HepG2 (cell line): Measurements from ENCODE around the gene ZXDC. TPM values are rescaled to one million over a fixed set of nuclear protein-coding genes. Genes with fewer than 3 reads are reported as not detected.

ENCODE experiments used
- ATAD3A ChIP-seq: sonication (generic); formaldehyde crosslinking; IDR thresholded peaks from 2 replicates; pipeline ENCODE4 v1.4.0; 2020; ENCODE audit warnings: missing genetic modification reagents
- CEBPB ChIP-seq: IDR thresholded peaks from 2 replicates; pipeline ENCODE4 v1.6.1; 2011; ENCODE audit warnings: low read depth, low read length, improper control_type of control experiment, borderline replicate concordance
- CREB3 ChIP-seq: sonication (generic); formaldehyde crosslinking; IDR thresholded peaks from 2 replicates; pipeline ENCODE4 v1.5.0; 2020; ENCODE audit warnings: missing genetic modification reagents
- DNMT1 ChIP-seq: sonication (generic); formaldehyde crosslinking; IDR thresholded peaks from 2 replicates; pipeline ENCODE4 v1.5.1; 2020; ENCODE audit warnings: mild to moderate bottlenecking, missing genetic modification reagents
- ERF ChIP-seq: IDR thresholded peaks from 2 replicates; pipeline ENCODE4 v1.6.1; 2018; ENCODE audit warnings: missing biosample characterization, missing genetic modification reagents
- HNRNPLL ChIP-seq: fragments of 200-400 bp; formaldehyde crosslinking; IDR thresholded peaks from 2 replicates; pipeline ENCODE4 v1.6.1; 2017; ENCODE audit warnings: mild to moderate bottlenecking, low read depth, low read length; ENCODE audit not compliant: poor library complexity, severe bottlenecking
- IKZF4 ChIP-seq: sonication (generic); formaldehyde crosslinking; IDR thresholded peaks from 2 replicates; pipeline ENCODE4 v1.5.1; 2020; ENCODE audit warnings: borderline replicate concordance, mild to moderate bottlenecking, low read depth, missing genetic modification reagents; ENCODE audit errors: not compliant biosample characterization
- KAT7 ChIP-seq: IDR thresholded peaks from 2 replicates; pipeline ENCODE4 v1.6.1; 2018; ENCODE audit warnings: borderline replicate concordance, missing compliant biosample characterization
- MEIS1 ChIP-seq: sonication (generic); formaldehyde crosslinking; IDR thresholded peaks from 2 replicates; pipeline ENCODE4 v1.9.0; 2021; ENCODE audit warnings: mild to moderate bottlenecking, missing genetic modification reagents, moderate library complexity, borderline replicate concordance
- RFX1 ChIP-seq: fragments of 450-650 bp; IDR thresholded peaks from 2 replicates; pipeline ENCODE4 v1.6.1; 2017
- RFX5 ChIP-seq: IDR thresholded peaks from 2 replicates; pipeline ENCODE4 v1.6.1; 2011; ENCODE audit warnings: low read depth, low read length, improper control_type of control experiment
- TCF7 ChIP-seq: sonication (generic); IDR thresholded peaks from 2 replicates; pipeline ENCODE4 v1.6.1; 2016; ENCODE audit warnings: antibody characterized with exemption, low read depth
- ZC3H4 ChIP-seq: sonication (generic); formaldehyde crosslinking; IDR thresholded peaks from 2 replicates; pipeline ENCODE4 v1.4.0; 2020; ENCODE audit warnings: missing genetic modification reagents, borderline replicate concordance
- ZFP37 ChIP-seq: sonication (generic); formaldehyde crosslinking; IDR thresholded peaks from 2 replicates; pipeline ENCODE4 v1.4.0; 2020; ENCODE audit warnings: missing genetic modification reagents, borderline replicate concordance
- ZNF17 ChIP-seq: sonication (generic); formaldehyde crosslinking; IDR thresholded peaks from 2 replicates; pipeline ENCODE4 v1.5.0; 2020; ENCODE audit warnings: mild to moderate bottlenecking, missing genetic modification reagents
- ZNF24 ChIP-seq: fragments of 450-650 bp; IDR thresholded peaks from 2 replicates; pipeline ENCODE4 v1.6.1; 2017; ENCODE audit warnings: antibody characterized with exemption, mild to moderate bottlenecking
- ZNF318 ChIP-seq: sonication (generic); formaldehyde crosslinking; IDR thresholded peaks from 2 replicates; pipeline ENCODE4 v1.4.0; 2020; ENCODE audit warnings: mild to moderate bottlenecking, missing genetic modification reagents
- ZNF766 ChIP-seq: sonication (generic); formaldehyde crosslinking; IDR thresholded peaks from 2 replicates; pipeline ENCODE4 v1.5.0; 2020; ENCODE audit warnings: missing genetic modification reagents, borderline replicate concordance
- ZNF773 ChIP-seq: sonication (generic); formaldehyde crosslinking; IDR thresholded peaks from 2 replicates; pipeline ENCODE4 v1.4.0; 2020; ENCODE audit warnings: missing genetic modification reagents, borderline replicate concordance
- polyA plus RNA-seq, 8 experiments: library from polyadenylated mRNA; depleted of rRNA in 3 of 8; stranded (reverse) in 7 of 8; unstranded in 1 of 8; fragments of >200 nt; fragmentation: Illumina TruSeq in 4 of 8; extraction: Trizol in 4 of 8; gene quantifications; 2 replicates each; pipeline versions ENCODE4 v1.2.1 to v1.2.3, GENCODE V29; 2011 to 2016; ENCODE audit warnings: low read depth in 4 of 8, missing spikeins in 1 of 8, mixed read lengths in 1 of 8; ENCODE audit not compliant: insufficient read depth in 1 of 8
- total RNA-seq, 5 experiments: library from RNA; depleted of rRNA; stranded (reverse); fragments of >200 nt; fragmentation: Illumina TruSeq; extraction: Trizol; gene quantifications; 2 replicates each; pipeline ENCODE4 v1.2.3, GENCODE V29; 2016; ENCODE audit warnings: low read depth in 1 of 5
- TF ChIP-seq, protein P1 (sequence below): IDR thresholded peaks from 2 replicates; pipeline ENCODE4 v1.6.1; 2016; ENCODE audit warnings: missing biosample characterization, missing genetic modification reagents, low read depth

Gene ZXDC
- total and polyA plus RNA-seq, 2 of the 13 experiments (the other 11 are each of a cell fraction or from before 2014, with no cell fraction given): 17.6 to 21.2 TPM

DNA sequence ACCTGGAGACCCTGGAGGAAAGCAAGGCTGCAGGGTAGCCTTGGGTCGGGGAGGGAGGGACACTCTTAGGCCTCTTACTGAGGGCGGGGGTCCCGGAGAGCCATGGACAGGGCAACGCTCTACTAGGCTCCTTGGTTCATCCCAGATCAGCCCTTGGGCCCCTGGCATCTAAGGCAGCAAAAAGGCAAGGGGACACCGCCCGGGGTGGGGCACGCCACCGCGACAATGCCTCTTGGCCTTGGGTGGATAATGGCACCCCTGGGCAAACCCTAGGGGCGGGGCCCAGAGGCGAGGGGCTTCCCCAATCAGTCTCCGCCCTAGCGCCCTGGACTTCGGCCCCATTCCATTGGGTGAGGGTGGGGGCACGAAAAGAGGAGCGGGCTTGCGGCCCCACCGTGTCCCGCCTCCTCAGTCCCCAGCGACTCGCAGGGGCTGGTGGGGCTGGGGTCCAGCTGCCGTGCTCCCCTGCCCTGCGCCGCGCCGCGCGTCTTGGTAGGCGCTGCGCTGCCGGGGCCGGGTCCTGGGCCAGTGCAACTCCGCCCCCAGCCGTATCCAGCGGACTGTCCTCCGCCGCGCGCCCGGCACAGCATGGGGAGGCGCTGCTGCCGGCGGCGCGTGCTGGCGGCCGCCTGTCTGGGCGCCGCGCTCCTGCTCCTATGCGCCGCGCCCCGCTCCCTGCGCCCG, 48.2 kb upstream of the ZXDC start, which contains the start of gene CHST13 (continued):
- TF ChIP-seq ZNF318 (CRISPR knock-in tag) (no peak), RFX5 (no peak), DNMT1 (CRISPR knock-in tag) (peak; percentile 91; the same call in 1 of the 2 replicates), ATAD3A (CRISPR knock-in tag) (no peak), ZNF766 (CRISPR knock-in tag) (peak; percentile 70; the same call in 1 of the 2 replicates), CEBPB (no peak), MEIS1 (CRISPR knock-in tag) (no peak; the same call in 1 of the 2 replicates), ZNF24 (no peak), ERF (CRISPR knock-in tag) (no peak), HNRNPLL (peak; percentile 85), IKZF4 (no peak), KAT7 (CRISPR knock-in tag) (peak; percentile 58; the same call in 1 of the 2 replicates), TCF7 (no peak), ZNF17 (no peak), ZFP37 (CRISPR knock-in tag) (no peak), CREB3 (CRISPR knock-in tag) (no peak), RFX1 (no peak), ZNF773 (CRISPR knock-in tag) (0 out of 2 replicates have a peak, but pooled peaks have one; percentile 29), ZC3H4 (CRISPR knock-in tag) (no peak)
- TF ChIP-seq, protein P1, sequence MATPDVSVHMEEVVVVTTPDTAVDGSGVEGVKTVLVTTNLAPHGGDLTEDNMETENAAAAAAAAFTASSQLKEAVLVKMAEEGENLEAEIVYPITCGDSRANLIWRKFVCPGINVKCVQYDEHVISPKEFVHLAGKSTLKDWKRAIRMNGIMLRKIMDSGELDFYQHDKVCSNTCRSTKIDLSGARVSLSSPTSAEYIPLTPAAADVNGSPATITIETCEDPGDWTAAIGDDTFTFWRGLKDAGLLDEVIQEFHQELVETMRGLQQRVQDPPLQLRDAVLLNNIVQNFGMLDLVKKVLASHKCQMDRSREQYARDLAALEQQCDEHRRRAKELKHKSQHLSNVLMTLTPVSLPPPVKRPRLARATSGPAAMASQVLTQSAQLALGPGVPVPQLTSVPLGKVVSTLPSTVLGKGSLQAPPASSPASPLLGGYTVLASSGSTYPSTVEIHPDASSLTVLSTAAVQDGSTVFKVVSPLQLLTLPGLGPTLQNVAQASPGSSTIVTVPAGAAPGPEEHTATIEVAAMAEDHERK (CRISPR knock-in tag): no peak
